H1 (cell line): ENCODE results near the gene RPS6KA2. TPM values are rescaled to one million over a fixed set of nuclear protein-coding genes. Genes with fewer than 3 reads are reported as not detected.

Experiments used
- ATF2 ChIP-seq: IDR thresholded peaks from 2 replicates; pipeline ENCODE4 v1.6.1; 2012; ENCODE audit warnings: low read length, inconsistent platforms
- CREB1 ChIP-seq: IDR thresholded peaks from 2 replicates; pipeline ENCODE4 v1.6.1; 2012; ENCODE audit warnings: inconsistent platforms
- MAX ChIP-seq: IDR thresholded peaks from 2 replicates; pipeline ENCODE4 v1.6.1; 2012; ENCODE audit warnings: inconsistent platforms
- RNF2 ChIP-seq: fragments of 200-900, 300-1000 bp; sonication (generic); IDR thresholded peaks from 2 replicates; pipeline ENCODE4 v1.7.1; 2016; ENCODE audit warnings: borderline replicate concordance, low read depth, mild to moderate bottlenecking, antibody characterized with exemption, low read length; ENCODE audit not compliant: poor library complexity, severe bottlenecking; ENCODE audit errors: missing control alignments
- SAP30 ChIP-seq: fragments of 300-600 bp; sonication (generic); IDR thresholded peaks from 2 replicates; pipeline ENCODE4 v1.7.1; 2012; ENCODE audit warnings: low read length, moderate library complexity, mild to moderate bottlenecking, inconsistent platforms; ENCODE audit not compliant: insufficient read depth, insufficient replicate concordance
- SIRT6 ChIP-seq: IDR thresholded peaks from one replicate; pipeline ENCODE4 v1.7.1; 2012; ENCODE audit warnings: low read length, inconsistent platforms
- YY1 ChIP-seq: IDR thresholded peaks from 2 replicates; pipeline ENCODE4 v1.6.1; 2011; ENCODE audit warnings: low read depth, mild to moderate bottlenecking, low read length
- polyA plus RNA-seq, 7 experiments: library from polyadenylated mRNA; depleted of rRNA in 3 of 7; stranded (reverse) in 5 of 7; unstranded in 2 of 7; fragments of >200 nt in 5 of 7; fragments of 200-250 nt in 2 of 7; gene quantifications; 1 replicate in 5 of 7; 2 replicates in 1 of 7; 4 replicates in 1 of 7; pipeline versions ENCODE4 v1.2.1 to v1.2.3, GENCODE V29; 2011 to 2013; ENCODE audit warnings: missing spikeins in 2 of 7, mixed read lengths in 2 of 7
- total RNA-seq: library from RNA; stranded (reverse); fragmentation: NEBNext Ultra II Directional; extraction: Animal tissue kit (Norgen Biotek cat#: 25700); gene quantifications from 2 replicates; pipeline ENCODE4 v1.2.1, GENCODE V29; 2021

RPS6KA2 gene
- total and polyA plus RNA-seq, 2 of the 8 experiments (the other 6 are each of a cell fraction or from before 2014, with no cell fraction given): 8.8 to 25.7 TPM

GRCh38 chr6:166449036-166449435 is 178.0 kb downstream of the RPS6KA2 start (continued):
- no peak for TF ChIP-seq ATF2
- TF ChIP-seq CREB1: no peak
- no peak for TF ChIP-seq MAX
- no peak for TF ChIP-seq SAP30
- no peak for TF ChIP-seq SIRT6
- no peak for TF ChIP-seq YY1
- no peak for TF ChIP-seq RNF2
